ENCODE measurements around the gene UBE3B.

The UBE3B gene

GRCh38 chr12:109573029-109573913, 95.8 kb downstream of the UBE3B start, which contains the start of the genes MMAB and MVK:
Gene MMAB, minus strand, starts transcription at chr12:109573504. Its CDS starts 24 bp downstream, at chr12:109573480.
Gene MVK, plus strand, starts transcription at chr12:109573794. Its CDS starts 1,029 bp downstream, at chr12:109574823.
- Histone ChIP-seq H3K27me3 (ENCODE audit: insufficient read depth, insufficient read length) (no peaks in the 10 kb centered on the region), H3K36me3 (ENCODE audit: insufficient read depth, insufficient read length, low read length) (peaks cover 58% of the 10 kb centered on the region), H3K4me3 (ENCODE audit: insufficient read length, low read depth) (peak within 1 kb of the TSS; percentile 89), H3K9me3 (ENCODE audit: insufficient read depth, low read length) (no peaks in the 10 kb centered on the region), H3K9ac (ENCODE audit: insufficient read length, low read depth) (peak within 1 kb of the TSS; percentile 92), H3K4me1 (ENCODE audit: insufficient read depth, insufficient read length) (no peaks in the 10 kb centered on the region)
- peak; percentile 99 for DNase-seq (ENCODE audit: low read depth, low spot score)
- TF ChIP-seq YY1 (IDR thresholded peaks at IDR 0.05; ENCODE audit: insufficient read depth, insufficient read length), result peak; percentile 13
- TF ChIP-seq SUZ12 (IDR thresholded peaks at IDR 0.05; ENCODE audit: extremely low read depth, insufficient read depth, insufficient read length), result no peak
- no peak for TF ChIP-seq ZNF274 (IDR thresholded peaks at IDR 0.05; ENCODE audit: low read depth, low read length)

GRCh38 chr12:109573914-109574244, 96.4 kb downstream of the UBE3B start:
- TF ChIP-seq SUZ12 (IDR thresholded peaks at IDR 0.05; ENCODE audit: extremely low read depth, insufficient read depth, insufficient read length) (no peak), ZNF274 (IDR thresholded peaks at IDR 0.05; ENCODE audit: low read depth, low read length) (no peak), YY1 (IDR thresholded peaks at IDR 0.05; ENCODE audit: insufficient read depth, insufficient read length) (no peak)
- peaks cover 61% of the 10 kb centered on the region for H3K36me3 ChIP-seq (ENCODE audit: insufficient read depth, insufficient read length, low read length)

GRCh38 chr12:109575683-109576082, 98.2 kb downstream of the UBE3B start:
- Histone ChIP-seq H3K4me1 (ENCODE audit: insufficient read depth, insufficient read length) (peaks cover 2% of the 10 kb centered on the region), H3K27me3 (ENCODE audit: insufficient read depth, insufficient read length) (no peaks in the 10 kb centered on the region), H3K9ac (ENCODE audit: insufficient read length, low read depth) (no peak overlapping the region), H3K9me3 (ENCODE audit: insufficient read depth, low read length) (no peaks in the 10 kb centered on the region), H3K4me3 (ENCODE audit: insufficient read length, low read depth) (no peak overlapping the region), H3K36me3 (ENCODE audit: insufficient read depth, insufficient read length, low read length) (peaks cover 65% of the 10 kb centered on the region)
- no peak for TF ChIP-seq SUZ12 (IDR thresholded peaks at IDR 0.05; ENCODE audit: extremely low read depth, insufficient read depth, insufficient read length)
- no peak for TF ChIP-seq ZNF274 (IDR thresholded peaks at IDR 0.05; ENCODE audit: low read depth, low read length)
- TF ChIP-seq YY1 (IDR thresholded peaks at IDR 0.05; ENCODE audit: insufficient read depth, insufficient read length), result no peak
- DNase-seq (ENCODE audit: low read depth, low spot score), result no peak

More at GRCh38 chr12:109573914-109574244, 96.4 kb downstream of the UBE3B start:
- Histone ChIP-seq H3K9me3 (ENCODE audit: insufficient read depth, low read length) (no peaks in the 10 kb centered on the region), H3K4me1 (ENCODE audit: insufficient read depth, insufficient read length) (no peaks in the 10 kb centered on the region), H3K27me3 (ENCODE audit: insufficient read depth, insufficient read length) (no peaks in the 10 kb centered on the region), H3K9ac (ENCODE audit: insufficient read length, low read depth) (peak overlapping the region; percentile 92), H3K4me3 (ENCODE audit: insufficient read length, low read depth) (peak overlapping the region; percentile 89)
- no peak for DNase-seq (ENCODE audit: low read depth, low spot score)

GRCh38 chr12:109577311-109577710, 99.9 kb downstream of the UBE3B start:
- no peaks in the 10 kb centered on the region for H3K27me3 ChIP-seq (ENCODE audit: insufficient read depth, insufficient read length)
- H3K9ac ChIP-seq (ENCODE audit: insufficient read length, low read depth), result no peak overlapping the region
- no peak overlapping the region for H3K4me3 ChIP-seq (ENCODE audit: insufficient read length, low read depth)
- TF ChIP-seq YY1 (IDR thresholded peaks at IDR 0.05; ENCODE audit: insufficient read depth, insufficient read length) (no peak), ZNF274 (IDR thresholded peaks at IDR 0.05; ENCODE audit: low read depth, low read length) (no peak), SUZ12 (IDR thresholded peaks at IDR 0.05; ENCODE audit: extremely low read depth, insufficient read depth, insufficient read length) (no peak)
- DNase-seq (ENCODE audit: low read depth, low spot score), result no peak
- no peaks in the 10 kb centered on the region for H3K9me3 ChIP-seq (ENCODE audit: insufficient read depth, low read length)
- H3K36me3 ChIP-seq (ENCODE audit: insufficient read depth, insufficient read length, low read length), result peaks cover 69% of the 10 kb centered on the region
- peaks cover 6% of the 10 kb centered on the region for H3K4me1 ChIP-seq (ENCODE audit: insufficient read depth, insufficient read length)

- TF ChIP-seq ZNF274 (IDR thresholded peaks at IDR 0.05; ENCODE audit: low read depth, low read length) (no peak), YY1 (IDR thresholded peaks at IDR 0.05; ENCODE audit: insufficient read depth, insufficient read length) (no peak), SUZ12 (IDR thresholded peaks at IDR 0.05; ENCODE audit: extremely low read depth, insufficient read depth, insufficient read length) (no peak)
- no peak overlapping the region for H3K9ac ChIP-seq (ENCODE audit: insufficient read length, low read depth)
- no peak for DNase-seq (ENCODE audit: low read depth, low spot score)
- H3K27me3 ChIP-seq (ENCODE audit: insufficient read depth, insufficient read length), result no peaks in the 10 kb centered on the region
- peaks cover 69% of the 10 kb centered on the region for H3K36me3 ChIP-seq (ENCODE audit: insufficient read depth, insufficient read length, low read length)
- no peaks in the 10 kb centered on the region for H3K9me3 ChIP-seq (ENCODE audit: insufficient read depth, low read length)
- H3K4me3 ChIP-seq (ENCODE audit: insufficient read length, low read depth), result no peak overlapping the region
- peaks cover 6% of the 10 kb centered on the region for H3K4me1 ChIP-seq (ENCODE audit: insufficient read depth, insufficient read length)
These were observed 101.0 kb downstream of the UBE3B start for GRCh38 chr12:109578330-109578927.

- Histone ChIP-seq H3K36me3 (ENCODE audit: insufficient read depth, insufficient read length, low read length) (peaks cover 71% of the 10 kb centered on the region), H3K4me3 (ENCODE audit: insufficient read length, low read depth) (no peak overlapping the region), H3K4me1 (ENCODE audit: insufficient read depth, insufficient read length) (peaks cover 6% of the 10 kb centered on the region), H3K9ac (ENCODE audit: insufficient read length, low read depth) (no peak overlapping the region), H3K27me3 (ENCODE audit: insufficient read depth, insufficient read length) (no peaks in the 10 kb centered on the region), H3K9me3 (ENCODE audit: insufficient read depth, low read length) (no peaks in the 10 kb centered on the region)
- no peak for DNase-seq (ENCODE audit: low read depth, low spot score)
- TF ChIP-seq SUZ12 (IDR thresholded peaks at IDR 0.05; ENCODE audit: extremely low read depth, insufficient read depth, insufficient read length), result no peak
These were observed 102.2 kb downstream of the UBE3B start for GRCh38 chr12:109579639-109580038.

GRCh38 chr12:109580272-109580671, 102.8 kb downstream of the UBE3B start:
- Histone ChIP-seq H3K27me3 (ENCODE audit: insufficient read depth, insufficient read length) (no peaks in the 10 kb centered on the region), H3K4me1 (ENCODE audit: insufficient read depth, insufficient read length) (peaks cover 6% of the 10 kb centered on the region), H3K36me3 (ENCODE audit: insufficient read depth, insufficient read length, low read length) (peaks cover 71% of the 10 kb centered on the region), H3K4me3 (ENCODE audit: insufficient read length, low read depth) (no peak overlapping the region), H3K9ac (ENCODE audit: insufficient read length, low read depth) (no peak overlapping the region), H3K9me3 (ENCODE audit: insufficient read depth, low read length) (no peaks in the 10 kb centered on the region)
- DNase-seq (ENCODE audit: low read depth, low spot score), result no peak
- no peak for TF ChIP-seq YY1 (IDR thresholded peaks at IDR 0.05; ENCODE audit: insufficient read depth, insufficient read length)
- TF ChIP-seq SUZ12 (IDR thresholded peaks at IDR 0.05; ENCODE audit: extremely low read depth, insufficient read depth, insufficient read length), result no peak
- no peak for TF ChIP-seq ZNF274 (IDR thresholded peaks at IDR 0.05; ENCODE audit: low read depth, low read length)

All from NT2/D1 (cell line).